ENCODE data around the gene KAZN. TPM values are rescaled to one million over a fixed set of nuclear protein-coding genes. Genes with fewer than 3 reads are reported as not detected.

KAZN gene
- total RNA-seq, 4 donors from 2014 or later, result 9.2 to 30.6 (median 21.2) TPM

- no peak for TF ChIP-seq CTCF (IDR thresholded peaks at IDR 0.05)
- peak; percentile 60 for DNase-seq (ENCODE audit: low spot score)
- ATAC-seq (ENCODE audit: low FRiP score), result peak; percentile 38
These were observed 3.7 kb downstream of the KAZN start for GRCh38 chr1:14602136-14602535.

GRCh38 chr1:14603645-14604044, 5.2 kb downstream of the KAZN start:
- ATAC-seq (ENCODE audit: low FRiP score), result no peak

GRCh38 chr1:14604414-14604813, 5.9 kb downstream of the KAZN start:
- no peak for DNase-seq (ENCODE audit: low spot score)
- no peak for ATAC-seq (ENCODE audit: low FRiP score)
- no peak for TF ChIP-seq CTCF (IDR thresholded peaks at IDR 0.05)

More at GRCh38 chr1:14603645-14604044, 5.2 kb downstream of the KAZN start:
- no peak for DNase-seq (ENCODE audit: low spot score)
- TF ChIP-seq CTCF (IDR thresholded peaks at IDR 0.05), result no peak

GRCh38 chr1:14605945-14606344, 7.5 kb downstream of the KAZN start:
- no peak for TF ChIP-seq CTCF (IDR thresholded peaks at IDR 0.05)
- ATAC-seq (ENCODE audit: low FRiP score), result no peak
- no peak for DNase-seq (ENCODE audit: low spot score)

GRCh38 chr1:14606632-14607031, 8.1 kb downstream of the KAZN start:
- ATAC-seq (ENCODE audit: low FRiP score) (no peak), DNase-seq (ENCODE audit: low spot score) (no peak)
- no peak for TF ChIP-seq CTCF (IDR thresholded peaks at IDR 0.05)

GRCh38 chr1:14607295-14607694, 8.8 kb downstream of the KAZN start:
- DNase-seq (ENCODE audit: low spot score) (no peak), ATAC-seq (ENCODE audit: low FRiP score) (no peak)
- no peak for TF ChIP-seq CTCF (IDR thresholded peaks at IDR 0.05)

GRCh38 chr1:14608308-14608707, 9.8 kb downstream of the KAZN start:
- DNase-seq (ENCODE audit: low spot score) (no peak), ATAC-seq (ENCODE audit: low FRiP score) (no peak)
- no peak for TF ChIP-seq CTCF (IDR thresholded peaks at IDR 0.05)

Data from omental fat pad (tissue), 4 donors.